ENCODE results near the gene MINDY2. TPM values are rescaled to one million over a fixed set of nuclear protein-coding genes. Genes with fewer than 3 reads are reported as not detected.

Gene MINDY2
- total and polyA plus RNA-seq, 5 experiments from 2014 or later = 8.5 to 11.5 (median 9.5) TPM

- H3K9me3 Mint-ChIP-seq = no peaks in the 10 kb centered on the region
- H3K27me3 Mint-ChIP-seq = no peaks in the 10 kb centered on the region
- H3K36me3 Mint-ChIP-seq = peaks cover 5 to 79% (median 31%) of the 10 kb centered on the region in 3 donors
- H3K4me3 Mint-ChIP-seq = peak overlapping the region in 1 of 10 donors; percentile 48
- no peak for DNase-seq
- POLR2A ChIA-PET = interaction anchor here (0.6 kb wide), 1 partner anchor 127 kb away, joined by 3 read pairs; no protein-coding TSS in a partner anchor
- H3K4me1 Mint-ChIP-seq = peaks cover 34 to 63% (median 56%) of the 10 kb centered on the region in 4 donors
- H3K27ac Mint-ChIP-seq = peak overlapping the region in 6 of 10 donors; percentile 9 to 74 (median 45)
- no peak for ATAC-seq
These were observed 139.4 kb downstream of the MINDY2 start for GRCh38 chr15:58910456-58910855.

Other genes starting within 250 kb of the MINDY2 start
- gene ADAM10, start 21.6 kb upstream of the MINDY2 start, total RNA-seq = 100 to 1,000 TPM; 136 to 150 TPM
- 100 to 1,000 TPM in 1 of 3 donors, 10 to 100 TPM in 2; 96.4 to 108 (median 98.8) TPM for gene ADAM10, start 21.6 kb upstream of the MINDY2 start, polyA plus RNA-seq
- 100 to 1,000 TPM; 163 to 170 TPM for gene SLTM, start 162.4 kb downstream of the MINDY2 start, total RNA-seq
- 10 to 100 TPM; 52.1 to 65.8 (median 58.8) TPM for gene SLTM, start 162.4 kb downstream of the MINDY2 start, polyA plus RNA-seq
- gene RNF111, start 216.4 kb downstream of the MINDY2 start, total RNA-seq = 10 to 100 TPM; 51.4 to 58.2 TPM
- gene RNF111, start 216.4 kb downstream of the MINDY2 start, polyA plus RNA-seq = 10 to 100 TPM; 12.1 to 14.3 (median 14.0) TPM

Measured in naive thymus-derived CD8-positive, alpha-beta T cell (primary cell).